NCI-H526 (cell line): ENCODE measurements around the gene FCMR.
A peak's percentile ranks its signal among the peaks of the same experiment; 100 is the strongest.

Source experiments
- DNase-seq, 2 experiments: peaks; one replicate each; lab custom pipeline; 2025; lab: John Stamatoyannopoulos, UW

Gene FCMR

GRCh38 chr1:206923009-206923960 lies 1.5 kb upstream of the FCMR start:
- DNase-seq, result no peak

DNA sequence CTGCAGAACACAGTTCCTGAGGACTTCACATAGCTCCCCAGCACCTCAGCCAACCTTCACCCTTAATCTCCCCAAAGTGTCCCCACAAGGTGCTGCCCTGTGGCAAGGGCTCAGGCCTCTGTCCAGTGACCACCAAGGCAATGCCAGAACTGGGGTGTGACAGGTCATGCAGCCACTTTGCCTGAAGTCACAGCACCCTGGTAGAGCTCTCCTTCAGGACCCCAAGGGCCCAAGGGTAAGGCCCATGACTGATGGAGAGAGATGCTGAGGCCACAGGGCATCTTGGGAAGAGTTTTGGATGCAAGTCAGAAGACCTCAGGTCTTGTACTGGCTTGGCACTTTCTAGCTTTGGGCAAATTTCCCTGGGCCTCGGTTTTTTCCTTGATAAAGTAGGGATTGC lies 783 bp upstream of the FCMR start:
- DNase-seq, result no peak

DNA sequence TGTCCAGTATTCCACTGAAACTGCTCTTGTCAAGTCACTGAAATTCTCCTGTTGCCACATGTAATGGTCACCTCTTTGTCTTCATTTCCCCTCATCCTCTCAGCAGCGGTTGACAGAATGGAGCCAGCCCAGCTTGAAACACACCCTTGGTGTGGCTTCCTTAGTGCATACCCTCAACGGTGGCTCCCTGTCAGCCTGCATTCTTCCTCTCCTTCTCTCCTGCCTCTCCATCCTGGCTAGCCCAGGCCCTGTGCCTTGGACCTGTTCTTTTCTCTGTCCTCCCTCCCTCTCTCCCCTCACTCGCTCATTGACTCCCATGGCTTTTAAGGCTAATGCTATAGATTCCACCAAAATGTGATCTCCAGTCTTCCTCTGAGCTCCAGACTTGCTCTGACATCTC lies 3.7 kb downstream of the FCMR start:
- no peak for DNase-seq

DNA sequence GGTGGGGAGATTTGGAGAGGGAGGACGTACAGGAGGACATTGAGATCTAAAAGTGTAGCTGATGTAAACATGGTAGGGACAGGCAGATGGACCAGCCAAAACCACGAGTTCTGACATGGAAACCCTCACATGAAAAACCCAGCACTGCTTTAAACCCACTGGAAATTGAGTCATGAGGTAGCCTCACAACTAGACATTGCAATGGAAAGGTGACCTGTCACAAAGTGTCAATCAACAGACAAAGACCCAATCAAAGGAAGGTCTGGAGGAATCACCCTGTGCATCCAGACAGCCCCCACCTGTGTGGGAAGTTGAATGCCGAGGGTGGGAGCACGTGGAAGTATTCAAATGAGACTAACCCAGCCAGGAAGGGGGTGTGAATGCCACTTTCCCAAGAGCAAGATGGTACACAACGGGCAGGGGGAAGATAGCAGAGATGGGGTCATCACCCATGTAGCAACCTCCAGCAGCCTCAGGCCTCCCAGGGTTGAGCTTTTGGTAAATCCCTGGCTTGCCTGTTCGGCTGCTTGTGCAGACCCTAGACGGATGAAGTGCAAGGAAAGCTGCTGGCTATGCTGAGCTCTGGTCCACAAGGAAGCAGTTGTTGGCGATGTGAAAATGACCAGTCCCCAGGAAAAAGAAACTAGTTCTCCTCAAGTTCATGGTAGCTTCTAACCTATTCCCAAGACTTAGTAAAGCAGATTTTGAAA lies 5.6 kb downstream of the FCMR start:
- DNase-seq, result no peak

- no peak for DNase-seq
Observed at GRCh38 chr1:206915030-206915735, 6.6 kb downstream of the FCMR start.

DNA sequence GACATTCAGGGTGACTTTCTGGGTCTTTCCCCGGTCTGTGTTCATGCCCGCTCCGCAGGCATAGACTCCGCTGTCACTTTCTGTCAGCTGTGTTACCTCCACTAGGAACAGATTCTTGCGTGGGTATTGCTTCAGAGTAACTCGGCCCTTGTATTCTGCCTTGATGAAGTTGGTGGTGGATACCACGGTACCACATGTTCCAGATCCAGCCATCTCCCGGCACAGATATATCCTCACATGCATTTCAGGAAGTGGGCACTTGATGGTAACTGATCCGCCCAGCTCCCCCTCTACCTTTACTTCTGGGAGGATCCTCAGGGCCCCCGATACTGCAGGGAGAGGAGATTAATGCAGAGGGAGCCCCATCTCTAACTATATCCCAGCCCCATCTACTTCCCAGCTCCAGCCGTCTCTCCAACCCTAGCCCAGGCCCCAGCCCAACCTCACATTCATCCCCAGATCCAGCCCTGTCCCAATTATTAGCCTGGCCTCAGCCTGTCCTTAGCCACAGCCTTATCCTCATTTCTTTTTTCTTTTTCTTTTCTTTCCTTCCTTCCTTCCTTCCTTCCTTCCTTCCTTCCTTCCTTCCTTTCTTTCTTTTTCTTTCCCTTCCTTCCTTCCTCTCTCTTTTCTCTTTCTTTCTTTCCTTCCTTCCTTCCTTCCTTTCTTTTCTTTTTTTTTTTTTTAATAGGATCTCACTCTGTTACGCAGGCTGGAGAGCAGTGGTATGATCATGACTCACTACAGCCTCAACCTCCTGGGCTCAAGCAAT lies 7.8 kb downstream of the FCMR start:
- no peak for DNase-seq

DNA sequence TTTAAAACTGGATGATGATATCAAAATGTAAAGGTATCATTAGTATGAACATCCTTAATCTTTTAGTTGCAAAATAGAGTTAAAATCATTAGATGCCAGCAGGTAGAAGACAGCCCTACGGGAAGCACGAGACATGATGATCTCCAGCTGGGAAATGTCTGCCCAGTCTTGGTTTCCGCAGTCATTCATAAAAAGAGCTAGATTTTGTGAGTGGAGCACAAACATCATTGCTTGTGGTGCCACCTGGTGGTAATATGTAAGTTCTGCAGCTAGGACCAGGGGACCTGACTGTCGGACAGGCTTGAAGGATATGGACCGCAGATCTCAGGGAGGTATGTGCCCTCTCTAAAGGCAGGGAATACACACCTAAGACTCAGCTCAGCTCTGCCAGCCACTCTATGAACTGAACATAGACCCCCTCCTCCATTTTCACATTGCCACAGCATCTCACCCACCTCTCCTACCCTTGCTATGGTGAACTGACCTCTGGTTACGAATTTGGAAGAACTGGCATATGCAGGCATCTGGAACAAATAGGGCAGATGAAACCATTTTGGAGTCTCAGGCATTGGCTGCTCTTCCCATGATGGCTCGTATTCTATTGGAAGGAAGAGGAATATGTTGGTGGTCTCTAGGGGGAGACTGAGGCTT lies 9.2 kb downstream of the FCMR start:
- DNase-seq, result peak; percentile 67 to 82

- peak in 1 of 2 experiments; percentile 70 for DNase-seq
Observed at GRCh38 chr1:206911064-206911663, 10.6 kb downstream of the FCMR start.

DNA sequence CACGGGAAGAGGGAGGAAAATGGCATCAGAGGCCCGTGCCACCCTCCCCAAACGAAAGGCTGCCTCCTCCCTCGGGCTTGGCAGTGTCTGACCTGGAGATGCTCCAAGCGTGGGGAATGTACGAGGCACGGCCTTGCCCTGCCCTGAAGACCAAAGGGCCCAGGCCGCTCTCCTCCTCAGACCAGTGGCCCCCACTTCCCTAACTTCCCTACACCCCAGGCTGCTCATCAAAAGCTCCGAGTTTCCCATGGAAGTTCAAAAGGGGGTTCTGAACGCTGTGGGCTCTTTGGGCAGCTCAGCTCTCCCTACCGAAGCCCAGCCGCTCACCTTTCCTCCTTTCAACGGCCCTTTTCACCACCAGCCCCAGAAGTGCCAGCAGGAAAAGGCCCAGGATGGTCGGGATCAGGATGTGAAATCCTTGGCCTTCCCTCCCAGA lies 11.8 kb downstream of the FCMR start:
- no peak for DNase-seq

DNA sequence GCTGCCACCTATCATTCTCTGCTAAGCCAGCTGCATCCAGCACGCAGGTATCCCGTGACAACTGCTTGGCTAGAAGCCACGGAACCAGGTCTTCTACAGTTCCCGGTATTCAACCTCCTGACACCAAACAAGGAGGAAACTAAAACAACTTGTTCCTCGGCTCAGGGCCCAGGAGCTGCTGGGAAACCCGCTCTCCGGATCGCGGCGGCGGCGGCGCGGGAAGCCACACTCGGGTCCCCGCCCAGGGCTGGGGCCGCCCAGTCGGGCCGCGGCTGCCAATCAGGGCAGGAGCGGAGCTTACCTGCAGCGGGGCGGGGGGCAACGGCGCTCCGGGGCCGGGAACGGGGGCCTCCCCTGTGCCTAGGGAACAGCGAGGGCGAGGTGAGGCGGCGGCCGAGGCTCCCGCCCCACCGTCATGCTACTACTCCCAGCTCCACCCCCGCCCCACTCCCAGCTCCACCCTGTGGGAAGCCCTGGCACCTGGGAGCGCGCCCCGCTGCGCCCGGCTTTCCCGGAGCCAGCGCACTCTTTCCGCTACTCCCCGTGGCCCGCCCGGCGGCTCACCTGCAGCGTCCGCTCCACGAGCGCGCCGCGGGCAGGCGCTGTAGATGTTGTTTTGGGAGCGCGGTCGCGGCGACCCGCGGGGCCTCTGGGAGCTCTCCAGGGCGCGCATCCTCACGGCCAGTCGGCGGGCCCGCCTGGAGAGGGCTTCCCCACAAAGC lies 12.4 kb downstream of the FCMR start:
- peak in 1 of 2 experiments; percentile 87 for DNase-seq

- DNase-seq, result no peak
Observed at GRCh38 chr1:206908038-206908437, 13.7 kb downstream of the FCMR start.

- DNase-seq, result peak in 1 of 2 experiments; percentile 14
Observed at GRCh38 chr1:206907304-206907991, 14.3 kb downstream of the FCMR start.

DNA sequence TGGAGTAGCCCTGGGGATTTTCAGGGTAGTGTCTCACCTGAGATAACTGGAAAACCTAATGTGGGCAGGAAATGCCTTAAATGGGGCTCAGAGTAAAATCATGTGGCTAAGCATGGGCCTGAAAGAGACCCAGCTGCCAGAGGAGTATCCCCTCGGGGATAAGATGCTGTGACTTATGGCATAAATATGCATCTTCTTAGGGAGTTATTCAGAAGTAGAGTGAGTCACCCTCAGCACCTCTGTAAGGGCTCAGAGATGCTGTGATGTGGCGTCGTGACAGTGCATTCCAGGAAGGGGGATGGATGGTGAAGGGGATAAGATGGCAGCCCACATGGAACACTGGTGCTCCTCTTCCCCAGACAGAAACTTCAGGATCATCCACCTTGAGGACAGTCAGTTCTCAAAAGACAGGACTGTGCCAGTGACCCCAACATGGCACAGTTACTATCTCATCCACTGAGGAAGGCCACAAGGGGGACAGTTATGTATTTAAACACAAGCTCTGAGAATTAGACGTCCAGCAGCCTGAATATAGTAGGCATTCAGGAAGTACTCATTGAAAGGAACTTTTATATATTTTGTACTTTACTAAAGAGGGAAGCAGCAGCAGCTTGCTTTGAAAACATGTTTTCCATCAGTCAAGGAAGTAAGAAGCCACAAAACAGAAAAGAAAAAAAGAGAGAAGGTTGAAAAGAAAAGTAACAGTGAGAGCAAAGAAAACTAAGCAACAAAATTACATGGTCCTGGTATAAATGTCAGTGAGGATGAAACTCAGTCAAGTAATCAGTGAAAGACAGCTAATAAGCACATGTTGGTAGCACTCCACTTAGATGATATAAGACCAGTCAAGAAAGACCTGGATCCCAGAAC lies 16.2 kb downstream of the FCMR start:
- no peak for DNase-seq

DNA sequence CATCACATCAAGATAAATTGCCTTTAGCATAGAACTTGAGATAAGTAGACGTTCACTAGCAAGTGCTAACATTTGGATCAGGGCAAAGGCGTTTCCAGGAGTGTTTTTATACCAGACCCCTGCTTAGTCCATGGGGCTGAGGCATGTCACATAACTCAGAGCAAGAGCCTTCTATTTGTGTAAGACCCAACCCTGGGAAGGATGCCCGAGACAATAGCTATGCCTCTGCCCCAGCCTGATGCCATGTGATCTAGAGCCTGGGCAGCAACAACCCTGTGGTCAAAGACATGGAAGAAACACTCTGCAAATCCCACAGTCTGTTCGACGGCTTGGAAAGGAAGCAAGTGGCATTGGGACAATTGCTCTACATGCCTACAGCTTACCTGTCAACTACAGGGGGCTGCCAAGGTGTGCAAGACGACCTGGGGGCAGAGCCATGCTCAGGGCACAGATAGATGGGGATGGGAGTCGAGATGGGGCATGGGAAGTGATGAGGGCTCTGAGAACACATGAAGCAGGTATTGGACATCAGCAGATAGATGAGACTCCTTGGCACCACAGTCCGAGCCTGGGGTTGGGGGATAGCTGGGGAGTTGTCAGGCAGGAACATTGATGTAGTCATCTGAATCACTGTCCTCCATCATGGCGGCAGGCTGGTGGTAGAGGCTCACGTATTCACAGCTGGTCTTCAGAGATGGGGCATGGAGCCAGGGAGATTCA lies 17.2 kb downstream of the FCMR start:
- DNase-seq, result no peak

DNA sequence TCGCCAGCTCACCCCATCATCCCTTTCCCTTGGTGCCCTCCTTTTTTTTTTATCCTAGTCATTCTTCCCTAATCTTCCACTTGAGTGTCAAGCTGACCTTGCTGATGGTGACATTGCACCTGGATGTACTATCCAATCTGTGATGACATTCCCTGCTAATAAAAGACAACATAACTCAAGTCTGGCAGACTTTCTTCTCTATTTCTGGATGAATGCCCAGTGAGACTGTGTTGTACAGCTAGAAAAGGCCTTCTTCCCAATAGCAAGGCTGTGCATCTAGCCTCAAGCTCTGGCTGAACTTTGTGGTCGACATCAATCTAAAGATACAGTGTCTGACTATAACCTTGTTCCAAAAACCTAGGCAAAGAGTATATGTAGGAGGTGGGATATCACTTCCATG lies 18.1 kb downstream of the FCMR start:
- no peak for DNase-seq

DNA sequence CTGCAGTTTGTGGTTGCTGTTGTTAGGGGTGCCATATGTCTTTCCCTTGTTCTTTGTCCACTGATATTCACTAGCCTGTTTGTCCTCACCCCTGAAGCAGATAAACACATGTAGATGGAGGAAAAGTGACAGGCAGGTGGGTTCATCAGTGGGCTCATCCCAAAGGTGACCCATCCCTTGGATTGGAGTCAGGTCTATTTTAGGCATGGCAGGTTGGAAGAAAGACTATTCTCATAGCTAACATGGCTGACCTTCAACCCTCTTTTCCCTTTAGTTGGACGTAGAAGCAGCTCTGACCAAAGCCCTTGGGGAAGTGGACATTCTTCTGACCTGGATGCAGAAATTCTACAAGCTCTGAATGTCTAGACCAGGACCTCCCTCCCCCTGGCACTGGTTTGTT lies 19.0 kb downstream of the FCMR start:
- no peak for DNase-seq

- DNase-seq, result no peak
Observed at GRCh38 chr1:206901944-206902343, 19.8 kb downstream of the FCMR start.

DNA sequence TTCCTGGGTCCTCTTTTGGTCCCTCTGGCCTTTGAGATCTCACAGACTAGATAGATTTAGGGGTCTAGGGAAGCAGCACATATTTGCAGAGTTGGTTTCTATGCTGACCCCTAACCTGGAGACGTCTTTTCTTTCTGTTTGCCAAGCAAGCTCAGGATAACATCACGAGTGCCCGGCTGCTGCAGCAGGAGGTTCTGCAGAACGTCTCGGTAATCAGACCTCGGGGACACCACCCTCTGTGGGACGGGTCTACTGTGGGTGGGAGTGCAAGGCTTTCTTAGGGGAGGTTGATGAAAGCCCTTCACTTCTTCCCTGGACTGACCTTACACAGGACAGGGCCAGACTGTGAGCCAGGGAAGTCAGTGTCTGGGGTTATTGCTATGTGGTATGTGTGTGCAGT lies 21.6 kb downstream of the FCMR start:
- no peak for DNase-seq
